OCI-LY1 (cell line): ENCODE results near the gene ZNF418.

ENCODE experiments used
- CTCF ChIP-seq: fragments of 200-600 bp; sonication (generic), shearing (Covaris generic); IDR thresholded peaks from 2 replicates; pipeline ENCODE4 v1.5.1; 2017; ENCODE audit warnings: mild to moderate bottlenecking, antibody characterized with exemption, low read length, moderate library complexity, mixed read lengths
- EZH2 ChIP-seq: fragments of 200-600 bp; sonication (generic), shearing (Covaris generic); IDR thresholded peaks from 2 replicates; pipeline ENCODE4 v1.8.0; 2017; ENCODE audit warnings: borderline replicate concordance, mixed run types, mild to moderate bottlenecking, antibody characterized with exemption, low read length, moderate library complexity, mixed read lengths

- TF ChIP-seq EZH2, result no peak
- no peak for TF ChIP-seq CTCF
These were observed 7.6 kb downstream of the ZNF418 start for GRCh38 chr19:57927587-57927986.
